CD14-positive monocyte (primary cell): ENCODE data around the gene TNS2. TPM values are rescaled to one million over a fixed set of nuclear protein-coding genes. Genes with fewer than 3 reads are reported as not detected.

ENCODE experiments used
- DNase-seq, 3 donors: peaks; one replicate each; pipeline ENCODE4 v3.0.0-alpha.2; 2011 to 2022
- H2AFZ ChIP-seq: 2 replicates; pipeline ENCODE4 v1.6.0; 2012; ENCODE audit warnings: mild to moderate bottlenecking, low read depth, low read length, inconsistent platforms; ENCODE audit not compliant: insufficient read depth, poor library complexity, severe bottlenecking
- H3K27ac ChIP-seq, 2 donors: 1 replicate in 1 of 2; 2 replicates in 1 of 2; pipeline ENCODE4 v1.5.1; 2012 to 2013; ENCODE audit warnings: low read length in 2 of 2, control low read depth in 1 of 2, inconsistent platforms in 1 of 2, low read depth in 1 of 2, mild to moderate bottlenecking in 1 of 2
- H3K27me3 ChIP-seq, 2 donors: one replicate each; pipeline versions ENCODE4 v1.6.0 to v1.6.1; 2011 to 2013; ENCODE audit warnings: low read length in 2 of 2; ENCODE audit not compliant: control insufficient read depth in 2 of 2, insufficient read depth in 2 of 2
- H3K36me3 ChIP-seq, 2 donors: replicated peaks in 1 of 2; 1 replicate in 1 of 2; 2 replicates in 1 of 2; pipeline versions ENCODE4 v1.5.1 to v1.6.1; 2012 to 2013; ENCODE audit warnings: low read length in 2 of 2, control low read depth in 1 of 2, inconsistent platforms in 1 of 2, mild to moderate bottlenecking in 1 of 2; ENCODE audit not compliant: insufficient read depth in 2 of 2, control insufficient read depth in 1 of 2
- H3K4me1 ChIP-seq, 2 donors: 1 replicate in 1 of 2; 2 replicates in 1 of 2; pipeline versions ENCODE4 v1.5.1 to v1.6.1; 2012 to 2013; ENCODE audit warnings: low read length in 2 of 2, control low read depth in 1 of 2, inconsistent platforms in 1 of 2, mild to moderate bottlenecking in 1 of 2, moderate library complexity in 1 of 2; ENCODE audit not compliant: insufficient read depth in 2 of 2, control insufficient read depth in 1 of 2
- H3K4me2 ChIP-seq: replicated peaks from 2 replicates; pipeline ENCODE3; 2012; ENCODE audit warnings: low read length, moderate library complexity, mild to moderate bottlenecking; ENCODE audit not compliant: poor library complexity, severe bottlenecking; ENCODE audit errors: extremely low read depth
- H3K4me3 ChIP-seq, 3 experiments: fragments of 200-600 bp in 1 of 3; sonication (generic) in 1 of 3; replicated peaks in 1 of 3; 1 replicate in 2 of 3; 2 replicates in 1 of 3; pipeline ENCODE4 v1.5.1; 2011 to 2013; ENCODE audit warnings: low read length in 3 of 3, mild to moderate bottlenecking in 3 of 3, control low read depth in 2 of 3, low read depth in 2 of 3, inconsistent platforms in 1 of 3, moderate library complexity in 1 of 3
- H3K79me2 ChIP-seq: 2 replicates; pipeline ENCODE4 v1.6.0; 2012; ENCODE audit warnings: mild to moderate bottlenecking, control low read depth, inconsistent platforms, low read length, moderate library complexity; ENCODE audit not compliant: insufficient read depth
- H3K9ac ChIP-seq: 2 replicates; pipeline ENCODE4 v1.6.0; 2017; ENCODE audit warnings: low read length, mild to moderate bottlenecking; ENCODE audit not compliant: insufficient read depth, poor library complexity, severe bottlenecking
- H3K9me3 ChIP-seq, 2 donors: replicated peaks in 1 of 2; 1 replicate in 1 of 2; 2 replicates in 1 of 2; pipeline versions ENCODE4 v1.5.1 to v1.6.1; 2012 to 2013; ENCODE audit warnings: low read length in 2 of 2, control low read depth in 1 of 2; ENCODE audit not compliant: control insufficient read depth in 1 of 2, insufficient read depth in 1 of 2
- H4K20me1 ChIP-seq: 2 replicates; pipeline ENCODE4 v1.6.0; 2012; ENCODE audit warnings: mild to moderate bottlenecking, low read length, control low read depth, moderate library complexity; ENCODE audit not compliant: insufficient read depth
- H3K27ac Mint-ChIP-seq, 7 donors: one replicate each; pipeline ENCODE4 v1.8.0; 2020; ENCODE audit warnings: mild to moderate bottlenecking in 7 of 7, mixed read lengths in 7 of 7, moderate library complexity in 6 of 7, inconsistent platforms in 2 of 7
- H3K27me3 Mint-ChIP-seq, 3 donors: one replicate each; pipeline ENCODE4 v1.8.0; 2021 to 2022; ENCODE audit warnings: low read depth in 3 of 3, mild to moderate bottlenecking in 3 of 3, mixed read lengths in 3 of 3, moderate library complexity in 3 of 3, inconsistent platforms in 1 of 3
- H3K36me3 Mint-ChIP-seq, 2 donors: one replicate each; pipeline ENCODE4 v1.8.0; 2020; ENCODE audit warnings: mixed read lengths in 2 of 2, inconsistent platforms in 1 of 2, mild to moderate bottlenecking in 1 of 2
- H3K4me1 Mint-ChIP-seq: one replicate; pipeline ENCODE4 v1.8.0; 2020; ENCODE audit warnings: mild to moderate bottlenecking, mixed read lengths
- H3K4me3 Mint-ChIP-seq, 2 donors: one replicate each; pipeline ENCODE4 v1.8.0; 2020; ENCODE audit warnings: mild to moderate bottlenecking in 2 of 2, mixed read lengths in 2 of 2, moderate library complexity in 1 of 2
- H3K9me3 Mint-ChIP-seq, 7 donors: one replicate each; pipeline ENCODE4 v1.8.0; 2020 to 2022; ENCODE audit warnings: mixed read lengths in 7 of 7, mild to moderate bottlenecking in 6 of 7, moderate library complexity in 6 of 7, inconsistent platforms in 2 of 7
- CTCF ChIP-seq: fragments of 200-600 bp; IDR thresholded peaks from one replicate; pipeline ENCODE4 v1.8.0; 2022; ENCODE audit warnings: antibody characterized with exemption, mild to moderate bottlenecking
- WGBS: methylation state at CpG from one replicate; pipeline ENCODE4 v1.1.5; 2013; ENCODE audit warnings: missing lambda C conversion rate; ENCODE audit not compliant: insufficient coverage; 5-methylcytosine and 5-hydroxymethylcytosine counted together
- intact Hi-C, 2 donors: fragments of 100-400 bp; cut with micrococcal nuclease; formaldehyde crosslinking; loops; one replicate each; pipeline versions ENCODE4 v1.15.0 to v1.15.1; 2023
- polyA plus RNA-seq, 3 donors: library from polyadenylated mRNA; depleted of rRNA in 1 of 3; unstranded in 2 of 3; stranded (reverse) in 1 of 3; fragments of 300-500 nt in 2 of 3; fragments of >200 nt in 1 of 3; fragmentation: Illumina TruSeq in 2 of 3; gene quantifications; 1 replicate in 2 of 3; 2 replicates in 1 of 3; pipeline ENCODE4 v1.2.3, GENCODE V29; 2012 to 2021

Gene TNS2
- polyA plus RNA-seq, 3 donors: 0.05 to 0.43 (median 0.36) TPM

DNA sequence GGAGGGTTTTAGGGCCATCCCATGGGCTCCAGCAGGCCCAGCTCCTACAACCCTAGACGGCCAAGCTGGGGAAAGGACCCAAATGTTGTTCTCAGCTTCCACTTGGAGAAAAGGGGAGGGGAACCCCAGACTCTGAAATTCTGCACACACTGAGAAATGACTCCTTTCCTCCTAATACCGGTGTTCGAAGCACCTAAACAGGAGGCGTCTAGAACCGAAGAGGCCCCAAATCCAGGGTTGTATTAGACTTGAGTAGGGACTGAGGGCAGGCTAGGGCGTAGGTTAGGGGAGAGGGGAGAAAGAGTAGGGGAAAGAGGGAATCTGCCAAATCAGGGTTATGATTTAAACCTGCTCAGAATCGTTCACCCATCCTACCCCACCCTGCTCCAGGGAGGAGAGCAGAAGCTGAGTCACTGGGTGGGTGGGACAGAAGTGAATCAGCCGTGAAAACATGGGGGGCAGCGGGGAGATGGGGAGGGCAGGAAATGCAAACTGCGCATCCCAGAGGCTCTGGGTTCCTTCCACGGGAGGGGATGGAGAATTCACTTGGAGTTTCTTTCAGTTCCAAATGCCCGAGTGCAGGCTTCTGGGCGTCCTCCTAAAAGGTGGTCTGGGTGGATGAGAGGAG, 48.6 kb downstream of the TNS2 start:
- H3K27ac Mint-ChIP-seq: peak overlapping the region in 6 of 7 donors; percentile 31 to 78 (median 56)
- Histone ChIP-seq H3K4me2 (peak overlapping the region; percentile 93), H3K4me3 (peak overlapping the region in 1 of 3 experiments; percentile 75), H3K36me3 (no peaks in the 10 kb centered on the region), H3K4me1 (peaks cover 64 to 65% of the 10 kb centered on the region in 2 donors), H4K20me1 (no peaks in the 10 kb centered on the region), H3K27me3 (peaks cover 15 to 24% of the 10 kb centered on the region in 2 donors), H3K27ac (no peak overlapping the region), H2AFZ (peak overlapping the region; percentile 85), H3K9ac (no peak overlapping the region), H3K79me2 (no peaks in the 10 kb centered on the region), H3K9me3 (no peaks in the 10 kb centered on the region)
- DNase-seq: peak in 1 of 3 donors; percentile 25
- 46% methylated on average over 5 of the region's 13 CpGs for WGBS
- peaks cover 0 to 13% of the 10 kb centered on the region in 2 donors for H3K36me3 Mint-ChIP-seq
- H3K4me1 Mint-ChIP-seq: peaks cover 56% of the 10 kb centered on the region
- peak overlapping the region; percentile 74 to 94 for H3K4me3 Mint-ChIP-seq
- H3K27me3 Mint-ChIP-seq: peaks cover 29 to 34% (median 33%) of the 10 kb centered on the region in 3 donors
- intact Hi-C loops: loop anchor here in 1 of 2 donors (2.0 to 10.0 kb wide), 2 partner anchors 20 to 54 kb away; partner anchors contain the start of gene SPRYD3
- TF ChIP-seq CTCF: no peak
- H3K9me3 Mint-ChIP-seq: peaks cover 0 to 4% (median 0%) of the 10 kb centered on the region in 7 donors

- no peaks in the 10 kb centered on the region for H3K79me2 ChIP-seq
- H3K4me1 Mint-ChIP-seq: peaks cover 55% of the 10 kb centered on the region
- peak overlapping the region; percentile 43 to 94 for H3K4me3 Mint-ChIP-seq
- intact Hi-C loops: loop anchor here in 1 of 2 donors (1.0 to 10.0 kb wide), 3 partner anchors 20 to 54 kb away; partner anchors contain the start of gene SPRYD3
- H3K4me3 ChIP-seq: no peak overlapping the region
- H3K4me1 ChIP-seq: peaks cover 64% of the 10 kb centered on the region in 2 donors
- H3K27me3 Mint-ChIP-seq: peaks cover 28 to 35% (median 34%) of the 10 kb centered on the region in 3 donors
- peak; percentile 90 to 96 (median 90) for DNase-seq
- H3K9ac ChIP-seq: no peak overlapping the region
- WGBS: no CpG with 5 or more reads among the region's 6 CpGs
- no peaks in the 10 kb centered on the region for H4K20me1 ChIP-seq
- peak; percentile 94 for TF ChIP-seq CTCF
- no peaks in the 10 kb centered on the region for H3K36me3 ChIP-seq
- peak overlapping the region in 6 of 7 donors; percentile 36 to 85 (median 63) for H3K27ac Mint-ChIP-seq
- H3K9me3 Mint-ChIP-seq: peaks cover 0 to 4% (median 0%) of the 10 kb centered on the region in 7 donors
- peak overlapping the region; percentile 93 for H3K4me2 ChIP-seq
- H3K36me3 Mint-ChIP-seq: peaks cover 0 to 13% of the 10 kb centered on the region in 2 donors
- H3K9me3 ChIP-seq: no peaks in the 10 kb centered on the region
- H3K27ac ChIP-seq: no peak overlapping the region
- peaks cover 15 to 24% of the 10 kb centered on the region in 2 donors for H3K27me3 ChIP-seq
- no peak overlapping the region for H2AFZ ChIP-seq
These were observed 49.4 kb downstream of the TNS2 start for GRCh38 chr12:53099071-53099882.
